ENCODE results near the gene MAD1L1.
"Not testable (repeated sequence)": the region's sequence is repeated elsewhere in the genome, so short reads cannot be mapped to it uniquely, and the experiment has no call there.

Gene MAD1L1

DNA sequence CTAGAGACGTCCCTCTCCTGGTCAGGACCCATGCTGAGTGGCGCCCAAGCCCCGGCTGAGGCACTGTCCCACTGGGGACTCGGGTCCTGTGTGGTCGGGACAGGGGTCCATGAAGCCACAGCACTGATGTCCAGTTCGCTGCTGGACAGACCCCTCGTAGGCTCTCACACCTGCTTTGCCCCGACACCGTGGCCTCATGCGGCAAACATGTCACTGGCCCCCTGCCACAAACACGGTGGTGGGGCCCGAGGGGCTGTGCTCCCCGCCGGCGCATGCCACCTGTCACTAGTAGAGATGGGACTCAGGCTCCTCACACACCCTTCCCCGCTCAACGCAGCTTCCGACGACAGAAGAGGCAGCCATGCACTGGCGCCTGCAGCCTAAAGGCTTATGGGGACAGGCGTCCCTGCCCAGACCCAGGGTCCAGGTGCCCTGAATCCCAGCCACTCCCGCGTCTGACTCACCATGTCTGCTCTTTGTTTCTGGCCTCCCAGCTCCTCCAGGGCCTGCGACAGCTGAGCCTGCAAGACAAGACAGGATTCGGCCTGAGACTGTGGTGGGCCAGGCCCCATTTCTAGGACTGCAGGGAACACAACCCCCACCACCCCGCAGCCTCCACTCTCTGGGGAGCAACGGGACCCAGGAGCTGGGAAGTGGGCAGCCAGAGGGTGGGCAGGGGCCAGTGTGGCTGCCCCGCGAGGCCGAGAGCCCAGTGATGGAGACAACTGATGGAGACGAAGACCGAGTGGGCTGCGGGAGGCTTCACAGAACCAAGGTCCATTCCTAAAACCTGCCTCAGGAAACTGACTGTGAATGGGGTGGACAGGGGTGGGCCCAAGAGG, 230.9 kb downstream of the MAD1L1 start:
- H3K4me3 ChIP-seq (ENCODE audit: low read depth in 1 of 2, low read length in 2 of 2) = no peak overlapping the region
- no peaks in the 10 kb centered on the region for H3K27me3 ChIP-seq (ENCODE audit: control insufficient read depth in 1 of 2, insufficient read depth in 2 of 2, low read length in 2 of 2)
- no peaks in the 10 kb centered on the region for H3K4me1 ChIP-seq (ENCODE audit: insufficient read depth, low read length)

DNA sequence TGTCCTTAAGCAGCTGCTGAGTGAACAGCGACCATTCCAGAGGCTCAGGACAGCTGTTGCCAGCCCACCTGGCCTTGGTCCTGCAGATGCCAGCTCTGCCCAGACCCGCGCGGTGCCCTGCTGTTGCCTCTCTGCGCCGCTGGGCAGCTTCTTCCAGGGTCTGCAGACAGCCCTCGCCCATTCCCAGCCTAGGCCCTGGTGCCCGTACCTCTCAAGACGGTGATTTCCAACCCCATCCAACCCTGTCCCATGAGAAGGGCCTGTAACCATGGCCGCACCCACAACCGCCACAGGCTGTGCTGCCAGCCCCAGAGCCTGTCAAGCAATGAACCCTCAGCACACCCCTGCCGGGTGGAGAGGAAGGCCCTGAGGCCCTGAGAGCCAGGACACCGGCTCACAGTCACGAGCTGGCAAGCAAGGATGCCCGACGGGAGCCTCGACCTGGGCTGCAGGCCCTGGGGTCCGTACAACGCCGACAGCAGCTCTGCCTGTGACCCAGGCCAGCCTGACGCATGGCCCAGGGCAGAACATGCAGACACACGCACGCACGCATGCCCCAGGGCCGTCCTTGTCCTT, 231.9 kb downstream of the MAD1L1 start:
- H3K9me3 ChIP-seq (ENCODE audit: low read length) = no peaks in the 10 kb centered on the region
- H3K4me1 ChIP-seq (ENCODE audit: insufficient read depth, low read length) = no peaks in the 10 kb centered on the region
- H3K27me3 ChIP-seq (ENCODE audit: control insufficient read depth in 1 of 2, insufficient read depth in 2 of 2, low read length in 2 of 2) = no peaks in the 10 kb centered on the region
- no peak overlapping the region for H3K9ac ChIP-seq (ENCODE audit: low read length)
- H3K27ac ChIP-seq (ENCODE audit: low read depth, low read length) = no peak overlapping the region
- H3K4me3 ChIP-seq (ENCODE audit: low read depth in 1 of 2, low read length in 2 of 2) = no peak overlapping the region
- H3K36me3 ChIP-seq (ENCODE audit: insufficient read depth, low read length) = no peaks in the 10 kb centered on the region

More for the DNA sequence above, 230.9 kb downstream of the MAD1L1 start:
- H3K36me3 ChIP-seq (ENCODE audit: insufficient read depth, low read length) = no peaks in the 10 kb centered on the region
- no peak overlapping the region for H3K9ac ChIP-seq (ENCODE audit: low read length)
- H3K9me3 ChIP-seq (ENCODE audit: low read length) = no peaks in the 10 kb centered on the region
- H3K27ac ChIP-seq (ENCODE audit: low read depth, low read length) = no peak overlapping the region

DNA sequence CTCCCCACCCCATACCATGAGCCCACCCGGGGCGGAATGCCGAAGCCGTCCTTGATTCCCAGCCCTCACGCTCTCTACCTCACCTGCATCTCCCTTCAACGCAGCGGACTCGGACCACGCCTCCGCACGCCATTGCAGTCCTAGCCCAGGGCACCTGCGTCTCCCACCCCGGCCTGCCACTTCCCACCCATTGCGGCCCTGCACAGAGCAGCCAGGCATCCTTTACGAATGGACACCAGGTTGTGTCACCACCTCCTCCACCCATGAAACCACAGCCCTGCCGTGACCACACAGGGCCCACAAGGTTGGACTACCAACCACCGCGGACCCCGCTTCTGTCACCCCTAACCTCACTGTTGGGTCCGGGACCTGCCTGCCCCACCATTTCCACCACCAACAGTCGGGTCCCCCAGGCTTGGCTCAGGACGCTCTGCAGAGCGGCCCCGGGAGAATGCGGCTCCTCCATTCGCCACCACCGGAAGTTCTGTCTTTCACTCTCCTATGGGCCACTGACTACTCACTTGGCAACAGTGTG, 232.5 kb downstream of the MAD1L1 start:
- Histone ChIP-seq H3K36me3 (ENCODE audit: insufficient read depth, low read length) (no peaks in the 10 kb centered on the region), H3K9me3 (ENCODE audit: low read length) (no peaks in the 10 kb centered on the region)

DNA sequence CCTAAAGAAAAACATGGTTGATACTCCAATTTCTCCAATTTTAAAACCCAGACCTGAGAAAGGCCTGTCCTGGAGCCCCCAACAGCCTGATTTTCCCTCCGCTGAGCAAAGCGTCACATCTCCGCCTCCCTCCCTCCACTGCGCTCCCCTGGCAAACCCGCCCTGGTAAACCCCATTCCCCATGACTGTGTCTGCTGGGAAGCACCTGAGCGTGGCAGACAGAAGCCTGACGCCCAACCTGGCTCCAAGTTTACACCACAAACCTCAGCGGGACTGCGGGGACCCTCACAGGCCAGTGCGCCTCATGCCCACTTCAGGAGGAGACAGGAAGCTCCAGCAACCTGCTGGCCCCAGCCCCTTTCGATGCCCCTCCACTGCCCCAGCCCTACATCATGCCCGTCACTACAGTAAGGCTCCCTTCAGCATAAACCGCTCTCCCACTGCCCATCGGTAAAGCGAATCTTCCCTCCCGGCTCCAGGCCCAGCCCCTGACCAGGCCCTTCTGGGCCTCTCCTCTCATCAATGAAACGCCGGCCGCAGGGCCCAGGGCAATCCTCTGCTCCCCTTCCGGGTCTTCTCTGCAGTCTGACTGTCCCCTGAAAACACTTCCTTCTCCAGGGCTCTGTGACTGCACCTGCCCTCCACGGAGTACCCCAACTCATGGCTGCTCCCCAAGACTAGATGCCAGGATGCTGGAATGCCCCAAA, 233.3 kb downstream of the MAD1L1 start:
- Histone ChIP-seq H3K4me1 (ENCODE audit: insufficient read depth, low read length) (no peaks in the 10 kb centered on the region), H3K9ac (ENCODE audit: low read length) (no peak overlapping the region), H3K27me3 (ENCODE audit: control insufficient read depth in 1 of 2, insufficient read depth in 2 of 2, low read length in 2 of 2) (no peaks in the 10 kb centered on the region), H3K27ac (ENCODE audit: low read depth, low read length) (no peak overlapping the region), H3K36me3 (ENCODE audit: insufficient read depth, low read length) (no peaks in the 10 kb centered on the region), H3K9me3 (ENCODE audit: low read length) (no peaks in the 10 kb centered on the region), H3K4me3 (ENCODE audit: low read depth in 1 of 2, low read length in 2 of 2) (no peak overlapping the region)

More for the DNA sequence above, 232.5 kb downstream of the MAD1L1 start:
- no peak overlapping the region for H3K4me3 ChIP-seq (ENCODE audit: low read depth in 1 of 2, low read length in 2 of 2)
- no peaks in the 10 kb centered on the region for H3K4me1 ChIP-seq (ENCODE audit: insufficient read depth, low read length)
- no peaks in the 10 kb centered on the region for H3K27me3 ChIP-seq (ENCODE audit: control insufficient read depth in 1 of 2, insufficient read depth in 2 of 2, low read length in 2 of 2)
- H3K9ac ChIP-seq (ENCODE audit: low read length) = no peak overlapping the region
- no peak overlapping the region for H3K27ac ChIP-seq (ENCODE audit: low read depth, low read length)

DNA sequence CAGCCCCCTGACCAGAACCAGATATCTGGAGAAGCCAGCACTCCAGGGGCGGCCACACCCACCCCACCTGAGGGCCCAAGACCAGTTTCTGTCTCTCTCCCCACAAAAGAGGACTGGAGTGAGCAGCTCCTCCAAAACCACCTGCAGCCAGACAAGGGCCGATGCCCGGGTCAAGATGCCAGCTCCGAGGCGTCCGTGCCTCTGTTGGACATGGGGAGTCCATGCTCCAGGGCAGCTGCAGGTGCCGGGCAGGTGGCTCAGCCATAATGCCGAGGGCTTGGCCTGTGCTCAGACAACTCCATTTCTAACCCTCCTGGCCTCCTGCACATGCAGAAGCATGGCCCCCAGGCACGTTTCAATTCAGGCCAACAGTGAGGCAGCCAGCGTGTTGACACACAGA, 234.6 kb downstream of the MAD1L1 start:
- Histone ChIP-seq H3K4me1 (ENCODE audit: insufficient read depth, low read length) (no peaks in the 10 kb centered on the region), H3K27ac (ENCODE audit: low read depth, low read length) (no peak overlapping the region), H3K9ac (ENCODE audit: low read length) (no peak overlapping the region), H3K9me3 (ENCODE audit: low read length) (no peaks in the 10 kb centered on the region), H3K36me3 (ENCODE audit: insufficient read depth, low read length) (no peaks in the 10 kb centered on the region), H3K27me3 (ENCODE audit: control insufficient read depth in 1 of 2, insufficient read depth in 2 of 2, low read length in 2 of 2) (no peaks in the 10 kb centered on the region), H3K4me3 (ENCODE audit: low read depth in 1 of 2, low read length in 2 of 2) (no peak overlapping the region)

DNA sequence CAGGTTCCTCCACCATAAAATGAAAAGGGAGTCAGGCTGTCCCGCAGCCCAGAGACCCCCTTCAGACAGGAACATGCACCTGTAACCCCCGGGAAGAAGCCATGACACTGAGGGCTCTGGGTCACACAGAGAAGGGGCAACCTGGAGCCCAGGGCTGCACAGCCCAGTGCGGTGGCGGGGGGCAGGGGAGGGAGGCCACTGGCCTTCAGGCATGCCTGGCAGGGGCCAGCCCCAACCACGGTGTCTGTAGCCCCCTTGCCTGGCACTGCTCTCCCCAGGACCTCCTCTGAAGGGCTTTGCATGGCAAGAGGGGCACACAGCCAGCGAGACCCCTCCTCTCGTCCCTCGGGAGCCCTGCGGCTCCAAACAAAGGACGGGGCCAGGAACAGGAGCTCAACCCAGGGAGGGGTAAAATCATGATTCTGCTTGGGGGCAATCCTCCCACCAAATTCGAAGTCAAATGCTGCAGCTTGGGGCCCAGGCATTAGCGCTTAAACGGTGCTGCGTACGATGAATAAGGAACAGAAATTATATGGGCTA, 235.1 kb downstream of the MAD1L1 start:
- no peak overlapping the region for H3K4me3 ChIP-seq (ENCODE audit: low read depth in 1 of 2, low read length in 2 of 2)
- H3K27me3 ChIP-seq (ENCODE audit: control insufficient read depth in 1 of 2, insufficient read depth in 2 of 2, low read length in 2 of 2) = no peaks in the 10 kb centered on the region
- H3K9me3 ChIP-seq (ENCODE audit: low read length) = no peaks in the 10 kb centered on the region
- no peaks in the 10 kb centered on the region for H3K4me1 ChIP-seq (ENCODE audit: insufficient read depth, low read length)
- no peak overlapping the region for H3K9ac ChIP-seq (ENCODE audit: low read length)
- H3K27ac ChIP-seq (ENCODE audit: low read depth, low read length) = no peak overlapping the region
- no peaks in the 10 kb centered on the region for H3K36me3 ChIP-seq (ENCODE audit: insufficient read depth, low read length)

DNA sequence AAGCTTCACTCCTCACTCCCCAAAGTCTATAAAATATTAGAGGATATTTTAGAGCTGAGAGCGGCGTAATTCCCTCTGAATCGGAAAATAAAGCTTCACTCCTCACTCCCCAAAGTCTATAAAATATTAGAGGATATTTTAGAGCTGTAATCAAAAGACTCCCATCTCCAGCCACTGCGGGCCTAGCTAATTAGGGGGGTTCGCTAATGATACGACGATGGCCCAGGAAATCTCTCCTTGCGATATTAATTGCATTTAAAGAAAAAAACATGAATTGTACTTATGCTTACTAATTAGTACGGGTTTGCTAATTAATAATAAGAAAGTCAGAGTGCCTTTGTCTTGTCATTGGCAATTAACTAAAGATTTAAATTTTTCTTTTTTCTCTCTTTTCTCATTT, 235.9 kb downstream of the MAD1L1 start:
- Histone ChIP-seq H3K27ac (ENCODE audit: low read depth, low read length) (no peak overlapping the region), H3K27me3 (ENCODE audit: control insufficient read depth in 1 of 2, insufficient read depth in 2 of 2, low read length in 2 of 2) (no peaks in the 10 kb centered on the region), H3K36me3 (ENCODE audit: insufficient read depth, low read length) (no peaks in the 10 kb centered on the region), H3K4me1 (ENCODE audit: insufficient read depth, low read length) (no peaks in the 10 kb centered on the region), H3K9me3 (ENCODE audit: low read length) (no peaks in the 10 kb centered on the region), H3K9ac (ENCODE audit: low read length) (no peak overlapping the region), H3K4me3 (ENCODE audit: low read depth in 1 of 2, low read length in 2 of 2) (no peak overlapping the region)

DNA sequence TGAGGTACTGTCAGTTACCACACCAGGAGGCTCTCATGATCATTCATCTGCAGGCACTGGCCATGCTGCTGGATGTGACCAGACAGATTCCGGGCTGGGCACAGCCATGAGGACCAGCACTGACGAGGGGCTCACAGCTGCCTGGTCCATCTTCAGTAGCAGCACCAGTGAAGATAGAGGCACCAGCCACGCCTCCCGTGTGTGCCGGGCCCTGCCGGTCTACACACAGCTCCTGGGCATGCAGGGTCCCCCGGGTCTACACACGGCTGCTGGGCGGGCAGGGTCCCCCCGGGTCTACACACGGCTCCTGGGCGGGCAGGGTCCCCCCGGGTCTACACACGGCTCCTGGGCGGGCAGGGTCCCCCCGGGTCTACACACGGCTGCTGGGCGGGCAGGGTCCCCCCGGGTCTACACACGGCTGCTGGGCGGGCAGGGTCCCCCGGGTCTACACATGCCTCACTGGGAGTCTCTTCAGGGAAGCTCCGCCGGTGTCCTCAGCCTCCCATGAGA, 236.8 kb downstream of the MAD1L1 start:
- not testable (repeated sequence) for H3K36me3 ChIP-seq (ENCODE audit: insufficient read depth, low read length); H3K4me3 ChIP-seq (ENCODE audit: low read depth in 1 of 2, low read length in 2 of 2); H3K9ac ChIP-seq (ENCODE audit: low read length); H3K4me1 ChIP-seq (ENCODE audit: insufficient read depth, low read length); H3K27me3 ChIP-seq (ENCODE audit: control insufficient read depth in 1 of 2, insufficient read depth in 2 of 2, low read length in 2 of 2); H3K9me3 ChIP-seq (ENCODE audit: low read length); H3K27ac ChIP-seq (ENCODE audit: low read depth, low read length)

DNA sequence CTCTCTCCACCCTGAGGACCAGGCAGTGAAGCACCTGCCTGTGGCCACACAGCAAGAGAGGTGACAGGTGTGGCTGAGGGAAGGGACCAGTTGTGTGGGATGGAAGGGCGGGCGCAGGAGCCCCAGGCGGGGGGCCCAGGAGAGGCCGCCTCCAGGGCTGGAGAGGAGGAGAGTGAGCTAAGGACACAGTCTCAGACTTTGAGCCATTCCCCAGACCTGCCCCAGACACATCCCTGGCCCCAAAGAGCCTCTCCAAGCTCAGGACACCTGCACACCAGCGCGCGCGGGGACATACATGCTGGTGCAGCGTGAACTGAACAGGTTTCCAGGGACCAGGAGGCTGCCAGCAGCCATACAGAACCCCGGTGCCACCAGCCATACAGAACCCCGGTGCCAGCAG, 237.3 kb downstream of the MAD1L1 start:
- Histone ChIP-seq H3K4me3 (ENCODE audit: low read depth in 1 of 2, low read length in 2 of 2) (no peak overlapping the region), H3K9ac (ENCODE audit: low read length) (no peak overlapping the region), H3K27me3 (ENCODE audit: control insufficient read depth in 1 of 2, insufficient read depth in 2 of 2, low read length in 2 of 2) (no peaks in the 10 kb centered on the region), H3K9me3 (ENCODE audit: low read length) (no peaks in the 10 kb centered on the region), H3K4me1 (ENCODE audit: insufficient read depth, low read length) (no peaks in the 10 kb centered on the region), H3K36me3 (ENCODE audit: insufficient read depth, low read length) (no peaks in the 10 kb centered on the region), H3K27ac (ENCODE audit: low read depth, low read length) (no peak overlapping the region)

DNA sequence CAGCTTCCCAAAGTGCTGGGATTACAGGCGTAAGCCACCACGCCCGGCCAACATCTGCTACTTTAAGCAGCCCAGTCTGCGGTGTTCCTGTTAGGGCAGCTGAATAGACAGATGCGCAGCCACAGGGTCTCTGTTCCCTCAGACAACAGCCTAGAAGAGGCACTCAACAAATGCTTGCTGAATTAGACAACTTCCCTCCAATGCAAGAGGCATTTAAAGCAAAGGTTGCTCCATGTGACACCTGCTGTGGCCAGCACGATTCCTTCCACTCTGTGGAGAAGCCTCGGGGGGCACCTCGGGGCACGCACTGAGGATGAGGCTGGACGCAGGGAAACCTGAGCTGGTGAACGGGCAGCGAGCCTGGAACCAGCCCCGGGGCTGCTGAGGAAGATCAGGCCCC, 237.8 kb downstream of the MAD1L1 start:
- no peaks in the 10 kb centered on the region for H3K27me3 ChIP-seq (ENCODE audit: control insufficient read depth in 1 of 2, insufficient read depth in 2 of 2, low read length in 2 of 2)
- no peaks in the 10 kb centered on the region for H3K4me1 ChIP-seq (ENCODE audit: insufficient read depth, low read length)
- no peaks in the 10 kb centered on the region for H3K9me3 ChIP-seq (ENCODE audit: low read length)
- no peak overlapping the region for H3K4me3 ChIP-seq (ENCODE audit: low read depth in 1 of 2, low read length in 2 of 2)
- no peak overlapping the region for H3K9ac ChIP-seq (ENCODE audit: low read length)
- no peaks in the 10 kb centered on the region for H3K36me3 ChIP-seq (ENCODE audit: insufficient read depth, low read length)
- no peak overlapping the region for H3K27ac ChIP-seq (ENCODE audit: low read depth, low read length)
